ENCODE data around the gene NACA2. TPM values are rescaled to one million over a fixed set of nuclear protein-coding genes. Genes with fewer than 3 reads are reported as not detected.
"Not testable (repeated sequence)": the region's sequence is repeated elsewhere in the genome, so short reads cannot be mapped to it uniquely, and the experiment has no call there.

Gene NACA2
- total RNA-seq, 6 experiments from 2014 or later = not detected

DNA sequence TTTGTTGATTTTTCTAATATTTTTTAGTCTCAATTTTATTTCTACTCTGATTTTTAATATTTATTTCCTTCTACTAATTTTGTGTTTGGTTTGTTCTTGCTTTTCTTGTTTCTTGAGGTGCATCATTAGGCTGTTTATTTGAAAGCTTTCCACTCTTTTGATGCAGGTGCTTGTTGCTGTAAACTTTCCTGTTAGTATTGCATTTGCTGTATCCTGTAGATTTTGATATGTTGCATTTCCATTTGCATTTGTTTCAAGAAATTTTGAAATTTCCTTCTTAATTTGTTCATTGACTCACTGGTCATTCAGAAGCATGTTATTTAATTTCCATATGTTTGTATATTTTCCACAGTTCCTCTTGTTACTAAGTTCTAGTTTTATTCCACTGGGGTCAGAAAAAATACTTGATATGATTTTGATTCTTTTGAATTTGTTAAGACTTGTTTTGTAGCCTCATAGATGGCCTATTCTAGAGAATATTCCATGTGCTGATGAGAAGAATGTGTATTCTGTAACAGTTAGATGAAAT is 43.1 kb upstream of the NACA2 start:
- peaks cover 6% of the 10 kb centered on the region; the same call in 1 of the 2 replicates for H3K4me1 Mint-ChIP-seq (ENCODE audit: low read depth)
- no peak overlapping the region for H3K4me3 Mint-ChIP-seq
- peaks cover 18% of the 10 kb centered on the region for H3K36me3 Mint-ChIP-seq (ENCODE audit: low read depth)
- H3K27ac Mint-ChIP-seq = no peak overlapping the region
- TF ChIP-seq, protein P1, sequence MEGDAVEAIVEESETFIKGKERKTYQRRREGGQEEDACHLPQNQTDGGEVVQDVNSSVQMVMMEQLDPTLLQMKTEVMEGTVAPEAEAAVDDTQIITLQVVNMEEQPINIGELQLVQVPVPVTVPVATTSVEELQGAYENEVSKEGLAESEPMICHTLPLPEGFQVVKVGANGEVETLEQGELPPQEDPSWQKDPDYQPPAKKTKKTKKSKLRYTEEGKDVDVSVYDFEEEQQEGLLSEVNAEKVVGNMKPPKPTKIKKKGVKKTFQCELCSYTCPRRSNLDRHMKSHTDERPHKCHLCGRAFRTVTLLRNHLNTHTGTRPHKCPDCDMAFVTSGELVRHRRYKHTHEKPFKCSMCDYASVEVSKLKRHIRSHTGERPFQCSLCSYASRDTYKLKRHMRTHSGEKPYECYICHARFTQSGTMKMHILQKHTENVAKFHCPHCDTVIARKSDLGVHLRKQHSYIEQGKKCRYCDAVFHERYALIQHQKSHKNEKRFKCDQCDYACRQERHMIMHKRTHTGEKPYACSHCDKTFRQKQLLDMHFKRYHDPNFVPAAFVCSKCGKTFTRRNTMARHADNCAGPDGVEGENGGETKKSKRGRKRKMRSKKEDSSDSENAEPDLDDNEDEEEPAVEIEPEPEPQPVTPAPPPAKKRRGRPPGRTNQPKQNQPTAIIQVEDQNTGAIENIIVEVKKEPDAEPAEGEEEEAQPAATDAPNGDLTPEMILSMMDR (IDR thresholded peaks at IDR 0.05) = no peak
- DNase-seq = no peak
- peaks cover 3% of the 10 kb centered on the region; the same call in 1 of the 2 replicates for H3K9me3 Mint-ChIP-seq
- peaks cover 3% of the 10 kb centered on the region; the same call in 1 of the 2 replicates for H3K27me3 Mint-ChIP-seq (ENCODE audit: insufficient read depth)

GRCh38 chr17:61632826-61633225 is 41.8 kb upstream of the NACA2 start:
- H3K9me3 Mint-ChIP-seq = peaks cover 3% of the 10 kb centered on the region; the same call in 1 of the 2 replicates
- TF ChIP-seq, protein P1 (IDR thresholded peaks at IDR 0.05) = no peak
- peaks cover 18% of the 10 kb centered on the region for H3K36me3 Mint-ChIP-seq (ENCODE audit: low read depth)
- peaks cover 5% of the 10 kb centered on the region; the same call in 1 of the 2 replicates for H3K27me3 Mint-ChIP-seq (ENCODE audit: insufficient read depth)
- no peak for DNase-seq
- no peak overlapping the region for H3K4me3 Mint-ChIP-seq
- H3K27ac Mint-ChIP-seq = no peak overlapping the region
- peaks cover 6% of the 10 kb centered on the region; the same call in 1 of the 2 replicates for H3K4me1 Mint-ChIP-seq (ENCODE audit: low read depth)

DNA sequence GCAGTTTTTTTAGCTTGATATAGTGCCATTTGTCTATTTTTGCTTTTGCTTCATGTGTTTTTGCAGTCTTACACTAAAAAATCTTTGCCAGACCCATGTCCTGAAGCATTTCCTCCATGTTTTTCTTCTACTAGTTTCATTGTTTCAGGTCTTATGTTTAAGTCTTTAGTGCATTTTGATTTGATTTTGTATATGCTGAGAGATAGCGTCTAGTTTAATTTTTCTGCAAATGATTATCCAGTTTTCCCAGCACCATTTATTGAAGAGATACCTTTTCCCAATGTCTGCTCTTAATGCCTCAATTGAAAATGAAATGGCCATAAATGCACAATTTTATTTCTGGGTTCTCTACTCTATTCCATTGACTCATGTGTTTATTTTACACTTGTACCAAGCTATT is 40.8 kb upstream of the NACA2 start:
- Mint-ChIP-seq H3K27ac (no peak overlapping the region), H3K27me3 (ENCODE audit: insufficient read depth) (peaks cover 5% of the 10 kb centered on the region; the same call in 1 of the 2 replicates), H3K4me1 (ENCODE audit: low read depth) (peaks cover 6% of the 10 kb centered on the region; the same call in 1 of the 2 replicates), H3K4me3 (no peak overlapping the region), H3K9me3 (peaks cover 3% of the 10 kb centered on the region; the same call in 1 of the 2 replicates), H3K36me3 (ENCODE audit: low read depth) (peaks cover 18% of the 10 kb centered on the region)
- no peak for DNase-seq
- TF ChIP-seq, protein P1 (IDR thresholded peaks at IDR 0.05) = no peak

DNA sequence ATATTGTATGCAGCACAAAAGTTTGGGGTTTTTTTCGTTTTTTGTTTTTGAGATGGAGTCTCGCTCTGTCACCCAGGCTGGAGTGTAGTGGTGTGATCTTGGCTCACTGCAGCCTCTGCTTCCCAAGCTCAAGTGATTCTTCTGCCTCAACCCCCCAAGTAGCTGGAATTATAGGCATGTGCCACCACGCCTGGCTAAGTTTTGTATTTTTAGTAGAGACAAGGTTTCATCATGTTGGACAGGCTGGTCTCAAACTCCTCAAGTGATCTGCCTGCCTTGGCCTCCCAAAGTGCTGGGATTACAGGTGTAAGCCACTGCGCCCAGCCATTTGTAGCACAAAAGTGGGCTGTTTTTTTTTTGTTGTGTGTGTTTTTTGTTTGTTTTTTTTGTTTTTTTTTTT is 37.1 kb upstream of the NACA2 start:
- not testable (repeated sequence) for H3K27ac Mint-ChIP-seq; H3K36me3 Mint-ChIP-seq (ENCODE audit: low read depth); H3K4me1 Mint-ChIP-seq (ENCODE audit: low read depth); H3K4me3 Mint-ChIP-seq; DNase-seq; H3K9me3 Mint-ChIP-seq; H3K27me3 Mint-ChIP-seq (ENCODE audit: insufficient read depth)

- TF ChIP-seq, protein P1 (IDR thresholded peaks at IDR 0.05) = no peak
- Mint-ChIP-seq H3K27ac (no peak overlapping the region), H3K4me3 (no peak overlapping the region), H3K9me3 (peaks cover 1% of the 10 kb centered on the region; the same call in 1 of the 2 replicates), H3K36me3 (ENCODE audit: low read depth) (peaks cover 7% of the 10 kb centered on the region; the same call in 1 of the 2 replicates), H3K4me1 (ENCODE audit: low read depth) (no peaks in the 10 kb centered on the region), H3K27me3 (ENCODE audit: insufficient read depth) (peaks cover 8% of the 10 kb centered on the region)
- DNase-seq = no peak
Measured at GRCh38 chr17:61627658-61628057, 36.6 kb upstream of the NACA2 start.

DNA sequence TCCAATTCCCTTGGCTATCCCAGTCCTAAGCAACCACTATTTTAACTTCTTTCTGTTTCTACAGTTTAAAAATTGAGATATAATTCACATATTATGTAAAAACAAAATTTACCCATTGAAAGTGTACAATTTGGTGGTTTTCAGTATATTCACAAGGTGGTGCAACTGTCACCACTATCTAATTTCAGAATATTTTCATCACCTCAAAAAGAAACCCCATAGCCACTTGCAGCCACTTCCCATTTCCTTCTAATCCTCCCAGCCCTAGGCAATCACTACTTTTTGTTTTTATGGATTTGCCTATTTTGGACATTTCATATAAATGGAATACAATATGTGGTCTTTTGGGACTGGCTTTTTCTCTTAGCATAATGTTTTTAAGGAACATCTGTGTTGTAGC is 36.1 kb upstream of the NACA2 start:
- H3K4me1 Mint-ChIP-seq (ENCODE audit: low read depth) = no peaks in the 10 kb centered on the region
- H3K4me3 Mint-ChIP-seq = no peak overlapping the region
- H3K27me3 Mint-ChIP-seq (ENCODE audit: insufficient read depth) = peaks cover 8% of the 10 kb centered on the region
- no peak overlapping the region for H3K27ac Mint-ChIP-seq
- peaks cover 4% of the 10 kb centered on the region; the same call in 1 of the 2 replicates for H3K9me3 Mint-ChIP-seq
- TF ChIP-seq, protein P1 (IDR thresholded peaks at IDR 0.05) = no peak
- DNase-seq = no peak
- H3K36me3 Mint-ChIP-seq (ENCODE audit: low read depth) = peaks cover 10% of the 10 kb centered on the region; the same call in 1 of the 2 replicates

Data from HFFc6 (cell line).